GM18870 (cell line): ENCODE measurements around the gene TIFAB.

Experiments
- ATAC-seq: cut with Tn5 transposase; IDR thresholded peaks from one replicate; pipeline ENCODE4 v1.9.1; 2021; ENCODE audit warnings: moderate library complexity; ENCODE audit not compliant: unreplicated experiment

The TIFAB gene

GRCh38 chr5:135460246-135461033, 8.3 kb upstream of the TIFAB start:
- ATAC-seq: no peak

- no peak for ATAC-seq
These were observed 6.8 kb upstream of the TIFAB start for GRCh38 chr5:135458921-135459331.

- ATAC-seq: no peak
These were observed 6.2 kb upstream of the TIFAB start for GRCh38 chr5:135458356-135458755.

GRCh38 chr5:135457424-135458071, 5.4 kb upstream of the TIFAB start:
- peak; percentile 64 for ATAC-seq

- peak; percentile 54 for ATAC-seq
These were observed 4.3 kb upstream of the TIFAB start for GRCh38 chr5:135456238-135457099.

GRCh38 chr5:135455876-135456237, 3.7 kb upstream of the TIFAB start:
- no peak for ATAC-seq

GRCh38 chr5:135454946-135455345, 2.8 kb upstream of the TIFAB start:
- ATAC-seq: no peak

- no peak for ATAC-seq
These were observed 1.5 kb upstream of the TIFAB start for GRCh38 chr5:135453613-135454012.

GRCh38 chr5:135451581-135452320, 400 bp downstream of the TIFAB start:
- ATAC-seq: no peak

GRCh38 chr5:135450952-135451351, 1.2 kb downstream of the TIFAB start:
- ATAC-seq: no peak

GRCh38 chr5:135450336-135450735, 1.8 kb downstream of the TIFAB start:
- no peak for ATAC-seq

GRCh38 chr5:135449644-135450043, 2.5 kb downstream of the TIFAB start:
- no peak for ATAC-seq

GRCh38 chr5:135448791-135449507, 3.2 kb downstream of the TIFAB start:
- no peak for ATAC-seq

- ATAC-seq: no peak
These were observed 3.9 kb downstream of the TIFAB start for GRCh38 chr5:135448071-135448739.

GRCh38 chr5:135447298-135447929, 4.7 kb downstream of the TIFAB start, which contains the start of gene DCANP1:
Gene DCANP1, minus strand, starts transcription at chr5:135447348. Its CDS starts 240 bp downstream, at chr5:135447108.
- ATAC-seq: no peak

- ATAC-seq: no peak
These were observed 5.5 kb downstream of the TIFAB start for GRCh38 chr5:135446615-135447014.

- no peak for ATAC-seq
These were observed 5.9 kb downstream of the TIFAB start for GRCh38 chr5:135446206-135446605.

GRCh38 chr5:135445306-135445985, 6.7 kb downstream of the TIFAB start:
- ATAC-seq: no peak

GRCh38 chr5:135444881-135445280, 7.3 kb downstream of the TIFAB start:
- ATAC-seq: no peak
